ENCODE measurements around the gene WWOX. TPM values are rescaled to one million over a fixed set of nuclear protein-coding genes. Genes with fewer than 3 reads are reported as not detected.

The WWOX gene
- total and polyA plus RNA-seq, 3 experiments from 2014 or later, result 17.2 to 18.6 (median 18.2) TPM

DNA sequence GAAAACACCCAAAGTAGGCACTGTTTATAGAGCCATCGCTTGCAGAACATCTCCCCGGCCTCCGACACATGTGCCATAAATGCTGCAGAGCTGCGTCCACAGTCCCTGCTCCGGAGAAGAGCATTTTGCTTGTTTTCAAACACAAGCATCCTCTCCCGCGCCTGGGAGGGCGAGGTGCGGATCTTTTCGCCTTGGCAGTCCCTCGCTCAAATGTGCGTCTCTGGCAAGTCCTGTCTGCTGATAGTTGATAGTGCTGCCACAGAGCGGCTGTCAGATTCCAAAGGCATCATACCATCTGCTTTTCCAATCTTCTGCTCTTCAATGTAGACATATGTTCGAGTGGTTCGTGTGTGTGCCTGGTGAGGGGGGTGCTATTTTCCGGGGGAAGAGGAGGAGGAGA lies 897.3 kb downstream of the WWOX start:
- H3K36me3 ChIP-seq (ENCODE audit: insufficient read depth, low read length), result no peaks in the 10 kb centered on the region
- ChIA-PET CTCF (no interaction called here), POLR2A (no interaction called here)
- no peak for DNase-seq
- no peak overlapping the region for H3K4me3 ChIP-seq (ENCODE audit: low read length)
- Mint-ChIP-seq H3K36me3 (peaks cover 0 to 1% (median 0%) of the 10 kb centered on the region in 3 donors), H3K27ac (no peak overlapping the region), H3K4me3 (no peak overlapping the region), H3K4me1 (peaks cover 4 to 7% (median 4%) of the 10 kb centered on the region in 3 donors), H3K9me3 (no peaks in the 10 kb centered on the region), H3K27me3 (no peaks in the 10 kb centered on the region)
- no peaks in the 10 kb centered on the region for H3K4me1 ChIP-seq (ENCODE audit: insufficient read depth, low read length)
- no peak overlapping the region for H3K27ac ChIP-seq (ENCODE audit: low read depth, low read length)
- H3K9me3 ChIP-seq (ENCODE audit: low read length), result no peaks in the 10 kb centered on the region
- no peaks in the 10 kb centered on the region for H3K27me3 ChIP-seq (ENCODE audit: insufficient read depth, low read length, poor library complexity, severe bottlenecking)

DNA sequence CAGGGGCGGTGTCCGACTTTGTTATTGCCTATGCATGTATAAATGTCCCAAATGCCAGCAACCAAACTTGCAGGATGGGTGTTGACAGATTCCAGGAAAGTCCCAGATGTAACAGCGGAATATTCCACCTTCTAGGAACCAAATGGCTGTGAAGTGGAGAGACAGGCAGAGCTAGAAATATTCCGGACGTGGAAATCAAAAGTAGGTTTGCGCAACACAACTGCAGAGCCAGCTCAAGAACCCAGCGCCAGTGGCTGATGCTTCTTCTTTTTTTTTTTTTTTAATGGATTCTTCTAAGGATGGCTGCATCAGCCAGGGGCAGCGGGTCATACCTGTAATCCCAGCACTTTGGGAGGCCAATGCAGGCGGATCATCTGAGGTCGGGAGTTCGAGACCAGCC lies 899.4 kb downstream of the WWOX start:
- peaks cover 4 to 7% (median 4%) of the 10 kb centered on the region in 3 donors for H3K4me1 Mint-ChIP-seq
- H3K9me3 ChIP-seq (ENCODE audit: low read length), result no peaks in the 10 kb centered on the region
- no peaks in the 10 kb centered on the region for H3K27me3 ChIP-seq (ENCODE audit: insufficient read depth, low read length, poor library complexity, severe bottlenecking)
- H3K4me3 Mint-ChIP-seq, result no peak overlapping the region
- peaks cover 0 to 1% (median 0%) of the 10 kb centered on the region in 3 donors for H3K36me3 Mint-ChIP-seq
- no peaks in the 10 kb centered on the region for H3K9me3 Mint-ChIP-seq
- no peaks in the 10 kb centered on the region for H3K36me3 ChIP-seq (ENCODE audit: insufficient read depth, low read length)
- POLR2A ChIA-PET, result no interaction called here
- CTCF ChIA-PET, result interaction anchor here (1.4 kb wide), 1 partner anchor 9 kb away, joined by 3 read pairs; no protein-coding TSS in a partner anchor
- no peak overlapping the region for H3K27ac ChIP-seq (ENCODE audit: low read depth, low read length)
- no peak overlapping the region for H3K4me3 ChIP-seq (ENCODE audit: low read length)
- no peaks in the 10 kb centered on the region for H3K27me3 Mint-ChIP-seq
- H3K27ac Mint-ChIP-seq, result no peak overlapping the region
- H3K4me1 ChIP-seq (ENCODE audit: insufficient read depth, low read length), result no peaks in the 10 kb centered on the region
- no peak for DNase-seq

DNA sequence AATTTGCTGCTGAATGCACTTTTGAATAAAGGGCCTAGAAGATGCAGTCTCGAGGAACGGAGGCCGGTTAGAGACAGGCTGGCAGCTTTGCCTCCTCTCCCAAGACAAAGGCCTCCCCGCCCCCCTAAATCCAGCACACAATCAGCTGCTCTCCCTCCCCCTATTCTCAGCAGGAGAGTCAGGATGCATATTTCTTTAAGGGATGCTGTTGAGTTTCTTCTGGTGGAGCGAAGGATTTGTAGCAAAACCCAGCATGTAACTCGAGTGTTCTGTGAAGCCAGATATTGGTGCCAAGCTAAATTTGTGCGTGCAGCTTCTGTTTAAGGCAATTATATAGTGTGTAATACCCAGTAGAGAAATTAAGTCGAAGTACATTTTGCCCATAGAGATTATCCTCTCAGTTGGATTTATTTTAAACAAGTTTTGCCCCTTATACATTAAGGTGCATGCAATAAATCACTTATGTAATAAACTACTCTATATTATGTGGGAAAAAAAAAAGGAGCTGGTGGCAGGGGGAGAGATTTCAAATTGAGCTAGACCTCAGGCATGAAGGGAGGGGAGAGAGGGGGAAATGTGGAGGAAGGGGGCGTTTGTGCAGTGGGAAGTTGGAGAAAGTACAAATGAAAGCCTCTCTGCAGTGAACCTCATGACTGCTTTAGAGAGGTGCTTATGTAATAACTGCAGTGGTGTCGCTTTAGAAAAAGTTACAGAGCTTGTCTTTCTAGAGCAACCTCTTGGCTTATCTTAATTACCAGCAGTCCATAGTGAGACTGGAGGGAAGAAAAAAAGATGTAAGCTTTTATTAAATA lies 901.9 kb downstream of the WWOX start:
- Mint-ChIP-seq H3K27me3 (no peaks in the 10 kb centered on the region), H3K27ac (no peak overlapping the region), H3K9me3 (no peaks in the 10 kb centered on the region), H3K4me1 (no peaks in the 10 kb centered on the region), H3K36me3 (peaks cover 0 to 3% (median 1%) of the 10 kb centered on the region in 3 donors), H3K4me3 (peak overlapping the region in 1 of 7 donors; percentile 34)
- CTCF ChIA-PET, result no interaction called here
- Histone ChIP-seq H3K4me3 (ENCODE audit: low read length) (no peak overlapping the region), H3K27ac (ENCODE audit: low read depth, low read length) (no peak overlapping the region), H3K36me3 (ENCODE audit: insufficient read depth, low read length) (no peaks in the 10 kb centered on the region), H3K4me1 (ENCODE audit: insufficient read depth, low read length) (no peaks in the 10 kb centered on the region), H3K9me3 (ENCODE audit: low read length) (no peaks in the 10 kb centered on the region), H3K27me3 (ENCODE audit: insufficient read depth, low read length, poor library complexity, severe bottlenecking) (no peaks in the 10 kb centered on the region)
- POLR2A ChIA-PET, result interaction anchor here (0.5 kb wide), 1 partner anchor 117 kb away, joined by 3 read pairs; no protein-coding TSS in a partner anchor
- DNase-seq, result no peak

DNA sequence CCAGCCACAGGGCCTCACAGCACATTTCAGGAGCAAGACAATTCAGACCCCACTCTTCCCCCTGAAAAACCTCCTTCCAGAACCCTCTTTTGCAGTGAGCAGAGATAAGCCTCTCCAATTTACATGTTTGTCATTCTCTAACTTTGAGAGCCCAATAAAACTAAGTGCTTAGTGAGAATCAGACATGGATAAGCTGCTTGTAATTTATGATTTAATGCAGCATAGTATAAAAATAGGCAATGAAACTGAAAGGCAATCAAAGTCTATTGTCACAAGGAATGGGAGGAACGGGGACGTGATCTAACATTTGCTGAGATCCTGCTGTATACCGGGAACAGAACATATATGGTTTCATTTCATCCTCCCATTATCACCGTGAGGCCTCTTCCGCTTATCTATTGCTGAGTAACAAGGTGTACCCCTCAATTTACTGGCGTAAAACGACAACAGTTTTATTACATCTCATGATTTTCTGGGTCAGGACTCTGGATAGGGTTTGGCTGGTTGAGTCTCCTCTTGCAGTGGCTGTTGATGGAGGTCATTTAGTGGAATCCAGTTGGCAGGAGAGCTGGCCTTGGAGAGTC lies 903.7 kb downstream of the WWOX start:
- H3K27ac Mint-ChIP-seq, result no peak overlapping the region
- DNase-seq, result no peak
- H3K4me1 Mint-ChIP-seq, result peaks cover 0 to 6% (median 0%) of the 10 kb centered on the region in 3 donors

DNA sequence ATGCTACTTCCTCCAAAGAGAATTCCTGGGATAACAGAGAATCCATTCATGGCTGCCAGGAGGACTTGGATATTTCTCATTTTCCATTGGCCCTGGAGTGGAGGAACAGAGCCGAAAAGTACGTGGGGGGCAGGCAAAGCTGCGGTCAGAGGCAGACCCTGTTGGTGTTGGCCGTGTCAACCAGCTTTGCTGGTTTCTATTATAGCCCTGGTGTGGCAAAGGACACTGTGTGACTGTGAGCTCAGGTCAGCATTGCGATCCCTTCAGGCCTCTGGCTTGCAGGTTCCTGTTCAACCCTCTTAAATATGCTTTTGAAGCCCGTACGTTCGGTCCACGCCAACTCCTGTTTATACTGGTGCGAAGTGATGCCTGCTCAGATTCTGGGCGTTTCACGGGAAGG lies 904.9 kb downstream of the WWOX start:
- Mint-ChIP-seq H3K27ac (no peak overlapping the region), H3K27me3 (peaks cover 0 to 2% of the 10 kb centered on the region in 2 donors), H3K9me3 (no peaks in the 10 kb centered on the region), H3K36me3 (peaks cover 0 to 5% (median 0%) of the 10 kb centered on the region in 3 donors), H3K4me3 (no peak overlapping the region), H3K4me1 (peaks cover 0 to 6% (median 0%) of the 10 kb centered on the region in 3 donors)
- Histone ChIP-seq H3K9me3 (ENCODE audit: low read length) (no peaks in the 10 kb centered on the region), H3K27ac (ENCODE audit: low read depth, low read length) (no peak overlapping the region), H3K4me3 (ENCODE audit: low read length) (no peak overlapping the region), H3K4me1 (ENCODE audit: insufficient read depth, low read length) (no peaks in the 10 kb centered on the region), H3K36me3 (ENCODE audit: insufficient read depth, low read length) (no peaks in the 10 kb centered on the region), H3K27me3 (ENCODE audit: insufficient read depth, low read length, poor library complexity, severe bottlenecking) (no peaks in the 10 kb centered on the region)
- ChIA-PET CTCF (no interaction called here), POLR2A (no interaction called here)
- no peak for DNase-seq

More for the DNA sequence above, 903.7 kb downstream of the WWOX start:
- Mint-ChIP-seq H3K9me3 (no peaks in the 10 kb centered on the region), H3K36me3 (peaks cover 0 to 3% (median 1%) of the 10 kb centered on the region in 3 donors), H3K4me3 (no peak overlapping the region), H3K27me3 (peaks cover 0 to 2% of the 10 kb centered on the region in 2 donors)
- H3K9me3 ChIP-seq (ENCODE audit: low read length), result no peaks in the 10 kb centered on the region
- POLR2A ChIA-PET, result no interaction called here
- H3K4me3 ChIP-seq (ENCODE audit: low read length), result no peak overlapping the region
- H3K27ac ChIP-seq (ENCODE audit: low read depth, low read length), result no peak overlapping the region
- H3K4me1 ChIP-seq (ENCODE audit: insufficient read depth, low read length), result no peaks in the 10 kb centered on the region
- CTCF ChIA-PET, result no interaction called here
- H3K36me3 ChIP-seq (ENCODE audit: insufficient read depth, low read length), result no peaks in the 10 kb centered on the region
- H3K27me3 ChIP-seq (ENCODE audit: insufficient read depth, low read length, poor library complexity, severe bottlenecking), result no peaks in the 10 kb centered on the region

DNA sequence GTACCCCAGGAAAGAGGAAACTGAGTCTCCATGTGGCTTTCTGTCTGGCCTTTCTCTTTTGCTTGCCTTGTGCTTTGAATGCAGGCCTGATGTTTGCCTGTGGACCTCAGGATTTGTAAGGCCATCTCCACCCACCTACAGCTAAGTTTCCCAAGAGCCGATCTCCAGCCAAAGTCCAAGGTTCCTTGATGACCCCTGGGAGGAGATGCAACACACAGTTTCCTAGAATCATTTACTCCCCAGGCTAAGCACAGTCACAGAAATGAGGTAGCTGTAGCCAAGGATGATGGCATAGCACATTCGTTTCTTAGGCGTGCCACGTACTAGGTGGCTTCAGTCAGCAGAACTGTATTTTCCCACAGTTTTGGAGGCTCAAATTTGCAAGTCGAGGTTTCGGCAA lies 905.6 kb downstream of the WWOX start:
- Mint-ChIP-seq H3K27ac (no peak overlapping the region), H3K4me3 (no peak overlapping the region), H3K27me3 (peaks cover 0 to 2% of the 10 kb centered on the region in 2 donors), H3K36me3 (peaks cover 0 to 5% (median 0%) of the 10 kb centered on the region in 3 donors), H3K4me1 (peaks cover 0 to 6% (median 0%) of the 10 kb centered on the region in 3 donors), H3K9me3 (no peaks in the 10 kb centered on the region)
- Histone ChIP-seq H3K27ac (ENCODE audit: low read depth, low read length) (no peak overlapping the region), H3K4me3 (ENCODE audit: low read length) (no peak overlapping the region), H3K36me3 (ENCODE audit: insufficient read depth, low read length) (no peaks in the 10 kb centered on the region), H3K4me1 (ENCODE audit: insufficient read depth, low read length) (no peaks in the 10 kb centered on the region), H3K9me3 (ENCODE audit: low read length) (no peaks in the 10 kb centered on the region), H3K27me3 (ENCODE audit: insufficient read depth, low read length, poor library complexity, severe bottlenecking) (no peaks in the 10 kb centered on the region)
- ChIA-PET POLR2A (no interaction called here), CTCF (no interaction called here)
- no peak for DNase-seq

DNA sequence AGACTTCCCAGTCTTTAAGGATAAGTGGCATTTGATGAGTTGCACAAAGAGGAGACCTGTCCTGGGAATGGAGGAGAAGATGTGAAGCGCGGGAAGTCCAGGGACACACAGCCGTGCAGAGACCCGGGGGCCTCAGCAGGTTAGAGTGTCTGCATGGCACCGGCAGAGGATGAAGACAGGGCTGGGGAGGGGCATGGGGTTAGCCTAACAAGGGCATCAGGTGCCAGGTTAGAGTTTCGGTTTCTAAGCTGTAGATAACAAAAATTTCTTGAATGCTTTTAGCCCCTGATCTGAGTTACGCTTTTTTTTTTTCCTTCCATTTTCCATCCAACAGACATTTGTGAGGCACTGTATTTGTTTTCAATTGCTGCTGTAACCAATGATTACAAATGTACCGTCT lies 906.8 kb downstream of the WWOX start:
- no peaks in the 10 kb centered on the region for H3K4me1 ChIP-seq (ENCODE audit: insufficient read depth, low read length)
- no peaks in the 10 kb centered on the region for H3K27me3 ChIP-seq (ENCODE audit: insufficient read depth, low read length, poor library complexity, severe bottlenecking)
- no peak overlapping the region for H3K27ac ChIP-seq (ENCODE audit: low read depth, low read length)
- no peak overlapping the region for H3K4me3 ChIP-seq (ENCODE audit: low read length)
- H3K36me3 ChIP-seq (ENCODE audit: insufficient read depth, low read length), result no peaks in the 10 kb centered on the region
- POLR2A ChIA-PET, result no interaction called here
- Mint-ChIP-seq H3K36me3 (peaks cover 0 to 5% (median 0%) of the 10 kb centered on the region in 3 donors), H3K27ac (no peak overlapping the region), H3K27me3 (peaks cover 0 to 2% of the 10 kb centered on the region in 2 donors), H3K9me3 (no peaks in the 10 kb centered on the region), H3K4me3 (no peak overlapping the region), H3K4me1 (peaks cover 0 to 6% (median 0%) of the 10 kb centered on the region in 3 donors)
- DNase-seq, result no peak
- H3K9me3 ChIP-seq (ENCODE audit: low read length), result no peaks in the 10 kb centered on the region
- CTCF ChIA-PET, result no interaction called here

DNA sequence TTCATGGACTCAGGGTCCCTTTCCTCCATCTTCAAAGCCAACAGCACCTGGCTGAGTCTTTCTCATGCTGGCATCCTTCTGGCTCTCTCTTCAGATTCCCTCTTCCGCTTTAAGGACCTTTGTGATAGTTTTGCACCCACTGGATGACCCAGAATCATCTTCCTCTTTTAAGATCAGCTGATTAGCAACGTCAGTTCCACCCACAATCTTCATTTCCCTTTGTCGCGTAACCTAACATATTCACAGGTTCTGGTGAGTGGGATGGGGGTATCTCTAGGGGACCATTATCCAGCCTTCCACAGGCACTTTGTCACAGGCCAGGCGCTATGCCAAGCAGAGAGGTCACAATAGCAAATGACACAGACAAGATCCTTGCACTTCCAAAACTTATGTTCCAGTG lies 907.3 kb downstream of the WWOX start:
- no peak overlapping the region for H3K4me3 Mint-ChIP-seq
- H3K4me1 Mint-ChIP-seq, result peaks cover 0 to 6% (median 0%) of the 10 kb centered on the region in 3 donors
- peak overlapping the region in 1 of 8 donors; percentile 64 for H3K27ac Mint-ChIP-seq
- ChIA-PET POLR2A (no interaction called here), CTCF (no interaction called here)
- no peaks in the 10 kb centered on the region for H3K9me3 ChIP-seq (ENCODE audit: low read length)
- no peak overlapping the region for H3K4me3 ChIP-seq (ENCODE audit: low read length)
- H3K36me3 Mint-ChIP-seq, result peaks cover 0 to 5% (median 0%) of the 10 kb centered on the region in 3 donors
- H3K9me3 Mint-ChIP-seq, result no peaks in the 10 kb centered on the region
- no peaks in the 10 kb centered on the region for H3K27me3 ChIP-seq (ENCODE audit: insufficient read depth, low read length, poor library complexity, severe bottlenecking)
- no peaks in the 10 kb centered on the region for H3K36me3 ChIP-seq (ENCODE audit: insufficient read depth, low read length)
- DNase-seq, result no peak
- peaks cover 0 to 2% of the 10 kb centered on the region in 2 donors for H3K27me3 Mint-ChIP-seq
- no peak overlapping the region for H3K27ac ChIP-seq (ENCODE audit: low read depth, low read length)
- H3K4me1 ChIP-seq (ENCODE audit: insufficient read depth, low read length), result no peaks in the 10 kb centered on the region
